Hepatic stellate cell (primary cell): ENCODE measurements around the gene MRPL28.
"Not testable (repeated sequence)": the region's sequence is repeated elsewhere in the genome, so short reads cannot be mapped to it uniquely, and the experiment has no call there.

Experiments
- DNase-seq: peaks from one replicate; pipeline ENCODE4 v3.0.0; 2011; ENCODE audit warnings: low spot score

Gene MRPL28

GRCh38 chr16:370443-370842 is at the start of gene MRPL28:
MRPL28 (minus strand) TSS chr16:370538; CDS start chr16:370218, 320 bp downstream.
- peak; percentile 99 for DNase-seq

- DNase-seq = not testable (repeated sequence)
Measured at GRCh38 chr16:415170-415498, 44.8 kb upstream of the MRPL28 start.

- DNase-seq = no peak
Measured at GRCh38 chr16:414395-415169, 44.2 kb upstream of the MRPL28 start.

GRCh38 chr16:411576-412265 is 41.4 kb upstream of the MRPL28 start:
- no peak for DNase-seq

GRCh38 chr16:410516-411178 is 40.3 kb upstream of the MRPL28 start:
- DNase-seq = no peak

- DNase-seq = no peak
Measured at GRCh38 chr16:407253-407652, 36.9 kb upstream of the MRPL28 start.

- DNase-seq = no peak
Measured at GRCh38 chr16:405548-406506, 35.5 kb upstream of the MRPL28 start.

GRCh38 chr16:404971-405486 is 34.7 kb upstream of the MRPL28 start:
- no peak for DNase-seq

GRCh38 chr16:401468-402348 is 31.4 kb upstream of the MRPL28 start, which contains the start of gene DECR2:
DECR2 (plus strand) TSS chr16:401885; CDS start chr16:401964, 79 bp downstream.
- peak; percentile 97 for DNase-seq

- no peak for DNase-seq
Measured at GRCh38 chr16:400061-400591, 29.8 kb upstream of the MRPL28 start.

- DNase-seq = no peak
Measured at GRCh38 chr16:399340-400019, 29.1 kb upstream of the MRPL28 start.

GRCh38 chr16:398561-399339 is 28.4 kb upstream of the MRPL28 start:
- DNase-seq = no peak

GRCh38 chr16:397736-398332 is 27.5 kb upstream of the MRPL28 start:
- peak; percentile 91 for DNase-seq

- peak; percentile 59 for DNase-seq
Measured at GRCh38 chr16:397135-397661, 26.9 kb upstream of the MRPL28 start, which contains the start of gene NME4. NME4 (plus strand) TSS chr16:397199; CDS start chr16:397223, 24 bp downstream.

- DNase-seq = peak; percentile 74
Measured at GRCh38 chr16:396605-397004, 26.3 kb upstream of the MRPL28 start.

- DNase-seq = no peak
Measured at GRCh38 chr16:396199-396598, 25.9 kb upstream of the MRPL28 start.

- DNase-seq = no peak
Measured at GRCh38 chr16:392450-393030, 22.2 kb upstream of the MRPL28 start.

GRCh38 chr16:391885-392335 is 21.6 kb upstream of the MRPL28 start:
- DNase-seq = peak; percentile 73
